GM12878 (cell line): ENCODE results near the gene GAREM1. TPM values are rescaled to one million over a fixed set of nuclear protein-coding genes. Genes with fewer than 3 reads are reported as not detected.

Experiments used
- ATAC-seq: fragments of 200-7000 bp; cut with Tn5 transposase; 3 replicates; pipeline ENCODE4 v1.9.1; 2020; ENCODE audit warnings: mild to moderate bottlenecking, moderate library complexity
- BruUV-seq: library from RNA; stranded (reverse); fragments of 400-500 nt; replicated peaks from 2 replicates; lab custom pipeline; 2021; lab: Mats Ljungman, UMichigan
- CTCF ChIA-PET: fragments of 300-600 bp; sonication (Branson Sonifier 250); formaldehyde crosslinking; extraction: SDS; loops from one replicate; lab custom pipeline; 2021; ENCODE audit warnings: inconsistent platforms; lab: Yijun Ruan, JAX
- POLR2A ChIA-PET: fragments of 350-600 bp; formaldehyde crosslinking; extraction: SDS; loops from one replicate; lab custom pipeline; 2021; ENCODE audit warnings: inconsistent platforms; lab: Charles Lee
- RAD21 ChIA-PET: fragments of 300-600 bp; sonication (Branson Sonifier 250); formaldehyde crosslinking; loops from one replicate; lab custom pipeline; 2023; ENCODE audit warnings: antibody characterized with exemption; ENCODE audit not compliant: unreplicated experiment; lab: Charles Lee
- SMC1A ChIA-PET: fragments of 300-600 bp; sonication (Branson Sonifier 250); formaldehyde crosslinking; loops from one replicate; lab custom pipeline; 2023; ENCODE audit not compliant: unreplicated experiment, uncharacterized antibody; lab: Charles Lee
- DNase-seq: peaks from one replicate; pipeline ENCODE4 v3.0.0-alpha.2; 2011; ENCODE audit warnings: low read depth, low spot score
- FAIRE-seq: peaks from 3 replicates; lab custom pipeline; 2011; peaks lifted over from hg19 to GRCh38; lab: Jason Lieb, UNC
- H2AFZ ChIP-seq: 2 replicates; pipeline ENCODE4 v1.6.0; 2011; ENCODE audit warnings: low read depth, low read length, control low read depth; ENCODE audit not compliant: control insufficient read depth
- H3K27ac ChIP-seq: 2 replicates; pipeline ENCODE4 v1.5.1; 2011; ENCODE audit warnings: control low read depth; ENCODE audit not compliant: control insufficient read depth, insufficient read depth
- H3K27me3 ChIP-seq, 2 experiments: replicated peaks in 1 of 2; 2 replicates each; pipeline versions ENCODE4 v1.6.0 to v1.6.1; 2011; ENCODE audit warnings: low read length in 1 of 2; ENCODE audit not compliant: control insufficient read depth in 2 of 2, insufficient read depth in 2 of 2
- H3K36me3 ChIP-seq, 2 experiments: 2 replicates each; pipeline ENCODE4 v1.5.1; 2011; ENCODE audit warnings: low read length in 1 of 2; ENCODE audit not compliant: control insufficient read depth in 2 of 2, insufficient read depth in 2 of 2
- H3K4me1 ChIP-seq: 2 replicates; pipeline ENCODE4 v1.6.1; 2011; ENCODE audit warnings: mild to moderate bottlenecking, low read length, moderate library complexity, mixed read lengths; ENCODE audit not compliant: control insufficient read depth, insufficient read depth
- H3K4me2 ChIP-seq: 2 replicates; pipeline ENCODE4 v1.6.0; 2011; ENCODE audit warnings: control low read depth; ENCODE audit not compliant: control insufficient read depth, insufficient read depth
- H3K4me3 ChIP-seq: fragments of 200-600 bp; sonication (generic); 2 replicates; pipeline ENCODE4 v1.5.1; 2016
- H3K79me2 ChIP-seq: 2 replicates; pipeline ENCODE4 v1.6.0; 2011; ENCODE audit warnings: low read length; ENCODE audit not compliant: control insufficient read depth, insufficient read depth
- H3K9ac ChIP-seq: 2 replicates; pipeline ENCODE4 v1.8.0; 2011; ENCODE audit warnings: low read length, control low read depth, mixed read lengths; ENCODE audit not compliant: control insufficient read depth, insufficient read depth
- H3K9me3 ChIP-seq: replicated peaks from 3 replicates; pipeline ENCODE4 v1.5.1; 2011; ENCODE audit warnings: mild to moderate bottlenecking, low read length; ENCODE audit not compliant: control insufficient read depth, insufficient read depth
- H4K20me1 ChIP-seq: 2 replicates; pipeline ENCODE4 v1.6.0; 2011; ENCODE audit not compliant: control insufficient read depth, insufficient read depth
- CBX3 ChIP-seq: fragments of 200-600 bp; sonication (generic); IDR thresholded peaks from 2 replicates; pipeline ENCODE4 v1.6.1; 2016; ENCODE audit warnings: low read depth, borderline replicate concordance
- CHD2 ChIP-seq: IDR thresholded peaks from 2 replicates; pipeline ENCODE4 v1.6.1; 2011; ENCODE audit warnings: low read depth, low read length, improper control_type of control experiment, borderline replicate concordance
- CHD4 ChIP-seq: fragments of 200-600 bp; sonication (generic); IDR thresholded peaks from 2 replicates; pipeline ENCODE4 v1.6.1; 2016; ENCODE audit warnings: mild to moderate bottlenecking
- DPF2 ChIP-seq: fragments of 450-650 bp; IDR thresholded peaks from 2 replicates; pipeline ENCODE4 v1.6.1; 2017; ENCODE audit warnings: mild to moderate bottlenecking
- ETV6 ChIP-seq, 2 experiments: fragments of 450-650 bp in 1 of 2; IDR thresholded peaks in 1 of 2; conservative IDR thresholded peaks in 1 of 2; 2 replicates each; pipeline ENCODE4 v1.6.1; 2014; ENCODE audit warnings: antibody characterized with exemption in 1 of 2, borderline replicate concordance in 1 of 2, low read depth in 1 of 2, mild to moderate bottlenecking in 1 of 2, moderate library complexity in 1 of 2
- EZH2 ChIP-seq: IDR thresholded peaks from 2 replicates; pipeline ENCODE4 v1.6.1; 2012; ENCODE audit warnings: low read depth, mild to moderate bottlenecking, control low read depth, inconsistent platforms, low read length, borderline replicate concordance; ENCODE audit not compliant: control insufficient read depth
- FOS ChIP-seq: IDR thresholded peaks from 3 replicates; pipeline ENCODE4 v1.6.1; 2011; ENCODE audit warnings: borderline replicate concordance; ENCODE audit not compliant: insufficient read length; ENCODE audit errors: extremely low read depth
- GATAD2B ChIP-seq: fragments of 450-650 bp; conservative IDR thresholded peaks from 2 replicates; pipeline ENCODE4 v1.6.1; 2017; ENCODE audit warnings: low read depth, mild to moderate bottlenecking, moderate library complexity
- JUNB ChIP-seq: IDR thresholded peaks from 2 replicates; pipeline ENCODE4 v1.6.1; 2016; ENCODE audit warnings: antibody characterized with exemption, mild to moderate bottlenecking
- MTA3 ChIP-seq: IDR thresholded peaks from 2 replicates; pipeline ENCODE4 v1.6.1; 2012; ENCODE audit warnings: low read length, inconsistent platforms, borderline replicate concordance
- MXI1 ChIP-seq: fragments of 150-350 bp; IDR thresholded peaks from 2 replicates; pipeline ENCODE4 v1.6.1; 2011; ENCODE audit warnings: low read depth, mild to moderate bottlenecking, inconsistent platforms, low read length, improper control_type of control experiment
- NFYB ChIP-seq: IDR thresholded peaks from 2 replicates; pipeline ENCODE4 v1.6.1; 2011; ENCODE audit warnings: low read depth, mild to moderate bottlenecking, low read length, improper control_type of control experiment, moderate library complexity; ENCODE audit not compliant: insufficient read depth
- RAD21 ChIP-seq: IDR thresholded peaks from 2 replicates; pipeline ENCODE4 v1.6.1; 2011; ENCODE audit warnings: mild to moderate bottlenecking, low read depth, low read length, moderate library complexity; ENCODE audit not compliant: insufficient read depth
- SMAD5 ChIP-seq: IDR thresholded peaks from 2 replicates; pipeline ENCODE4 v1.6.1; 2016; ENCODE audit warnings: antibody characterized with exemption, low read depth
- TBL1XR1 ChIP-seq: IDR thresholded peaks from 2 replicates; pipeline ENCODE4 v1.6.1; 2012; ENCODE audit warnings: low read depth, low read length, improper control_type of control experiment
- ZNF622 ChIP-seq: fragments of 450-650 bp; IDR thresholded peaks from 2 replicates; pipeline ENCODE4 v1.6.1; 2017; ENCODE audit warnings: mild to moderate bottlenecking, inconsistent platforms
- WGBS: methylation state at CpG from one replicate; pipeline ENCODE4 v1.1.6; 2016; ENCODE audit warnings: low lambda C conversion rate; ENCODE audit not compliant: insufficient replicate concordance, insufficient coverage; ENCODE audit errors: missing lambda C conversion rate; 5-methylcytosine and 5-hydroxymethylcytosine counted together
- in situ Hi-C: fragments of 300-500 bp; cut with MboI; formaldehyde crosslinking; loops from 9 replicates; pipeline ENCODE4 v1.14.3; 2018; ENCODE audit warnings: mixed read lengths
- intact Hi-C: fragments of 100-400 bp; cut with micrococcal nuclease; formaldehyde crosslinking; loops from one replicate; pipeline ENCODE4 v1.14.2; 2022; ENCODE audit not compliant: unreplicated experiment
- polyA plus RNA-seq, 11 experiments: library from polyadenylated mRNA; depleted of rRNA in 4 of 11; unstranded in 6 of 11; stranded (reverse) in 5 of 11; fragments of >200 nt; fragmentation: Nextera tagmentation in 4 of 11; fragmentation: Illumina TruSeq in 1 of 11; extraction: Ambion mirVana in 4 of 11; extraction: Trizol in 1 of 11; gene quantifications; 1 replicate in 1 of 11; 2 replicates in 10 of 11; pipeline versions ENCODE4 v1.2.1 to v1.2.3, GENCODE V29; 2011 to 2016; ENCODE audit warnings: inconsistent platforms in 2 of 11, missing spikeins in 2 of 11, low read depth in 1 of 11
- total RNA-seq, 4 experiments: library from RNA; depleted of rRNA in 3 of 4; stranded (reverse); fragments of >200 nt in 3 of 4; fragmentation: Illumina TruSeq in 1 of 4; extraction: Trizol in 1 of 4; gene quantifications; 2 replicates each; pipeline versions ENCODE4 v1.2.1 to v1.2.3, GENCODE V29; 2013 to 2021
- TF ChIP-seq, protein P1 (sequence below): fragments of 450-650 bp; IDR thresholded peaks from 2 replicates; pipeline ENCODE4 v1.6.1; 2017; ENCODE audit warnings: mild to moderate bottlenecking, moderate library complexity
- TF ChIP-seq, protein P2 (sequence below): fragments of 450-650 bp; IDR thresholded peaks from 2 replicates; pipeline ENCODE4 v1.6.1; 2016; ENCODE audit warnings: mild to moderate bottlenecking

Gene GAREM1
- total and polyA plus RNA-seq, 10 of the 15 experiments (the other 5 are each of a cell fraction or from before 2014, with no cell fraction given) = 0.05 to 0.29 (median 0.05) TPM; not detected in 7

DNA sequence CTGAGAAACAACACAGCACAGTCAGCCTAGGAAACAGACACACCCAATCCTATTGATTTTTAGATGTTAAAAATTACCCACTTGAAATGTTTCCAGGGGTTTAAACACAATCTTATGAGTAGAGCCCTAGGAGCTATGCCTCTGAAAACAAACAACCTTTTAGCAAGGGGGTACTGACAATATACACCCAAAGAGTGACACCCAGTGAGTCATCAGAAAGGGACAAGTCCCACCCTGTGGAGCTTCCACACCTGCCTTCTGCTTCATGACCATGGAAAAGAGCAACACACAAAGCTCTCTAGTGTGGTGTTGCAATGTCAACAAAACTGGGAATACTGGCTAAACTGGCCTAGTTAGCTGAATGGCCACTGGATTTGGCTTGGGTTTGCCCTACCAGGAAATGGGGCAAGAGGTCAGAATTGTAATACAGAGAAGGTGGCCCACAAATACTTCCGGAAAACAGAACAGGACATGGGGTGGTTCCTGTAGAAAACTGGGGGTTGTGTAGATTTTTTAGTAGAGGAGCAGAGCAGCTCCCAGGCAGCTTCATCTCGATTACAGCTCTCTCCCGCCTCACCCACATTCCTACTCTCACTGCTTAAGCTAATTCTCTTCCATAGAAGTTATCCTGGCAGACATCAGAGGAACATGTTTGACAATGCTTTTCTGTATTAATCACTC lies 98.2 kb downstream of the GAREM1 start (continued):
- TF ChIP-seq ZNF622 = no peak
- no peak for TF ChIP-seq CHD4
- TF ChIP-seq SMAD5 = no peak
- TF ChIP-seq RAD21 = no peak
- no peak for TF ChIP-seq CBX3
- TF ChIP-seq, protein P1, sequence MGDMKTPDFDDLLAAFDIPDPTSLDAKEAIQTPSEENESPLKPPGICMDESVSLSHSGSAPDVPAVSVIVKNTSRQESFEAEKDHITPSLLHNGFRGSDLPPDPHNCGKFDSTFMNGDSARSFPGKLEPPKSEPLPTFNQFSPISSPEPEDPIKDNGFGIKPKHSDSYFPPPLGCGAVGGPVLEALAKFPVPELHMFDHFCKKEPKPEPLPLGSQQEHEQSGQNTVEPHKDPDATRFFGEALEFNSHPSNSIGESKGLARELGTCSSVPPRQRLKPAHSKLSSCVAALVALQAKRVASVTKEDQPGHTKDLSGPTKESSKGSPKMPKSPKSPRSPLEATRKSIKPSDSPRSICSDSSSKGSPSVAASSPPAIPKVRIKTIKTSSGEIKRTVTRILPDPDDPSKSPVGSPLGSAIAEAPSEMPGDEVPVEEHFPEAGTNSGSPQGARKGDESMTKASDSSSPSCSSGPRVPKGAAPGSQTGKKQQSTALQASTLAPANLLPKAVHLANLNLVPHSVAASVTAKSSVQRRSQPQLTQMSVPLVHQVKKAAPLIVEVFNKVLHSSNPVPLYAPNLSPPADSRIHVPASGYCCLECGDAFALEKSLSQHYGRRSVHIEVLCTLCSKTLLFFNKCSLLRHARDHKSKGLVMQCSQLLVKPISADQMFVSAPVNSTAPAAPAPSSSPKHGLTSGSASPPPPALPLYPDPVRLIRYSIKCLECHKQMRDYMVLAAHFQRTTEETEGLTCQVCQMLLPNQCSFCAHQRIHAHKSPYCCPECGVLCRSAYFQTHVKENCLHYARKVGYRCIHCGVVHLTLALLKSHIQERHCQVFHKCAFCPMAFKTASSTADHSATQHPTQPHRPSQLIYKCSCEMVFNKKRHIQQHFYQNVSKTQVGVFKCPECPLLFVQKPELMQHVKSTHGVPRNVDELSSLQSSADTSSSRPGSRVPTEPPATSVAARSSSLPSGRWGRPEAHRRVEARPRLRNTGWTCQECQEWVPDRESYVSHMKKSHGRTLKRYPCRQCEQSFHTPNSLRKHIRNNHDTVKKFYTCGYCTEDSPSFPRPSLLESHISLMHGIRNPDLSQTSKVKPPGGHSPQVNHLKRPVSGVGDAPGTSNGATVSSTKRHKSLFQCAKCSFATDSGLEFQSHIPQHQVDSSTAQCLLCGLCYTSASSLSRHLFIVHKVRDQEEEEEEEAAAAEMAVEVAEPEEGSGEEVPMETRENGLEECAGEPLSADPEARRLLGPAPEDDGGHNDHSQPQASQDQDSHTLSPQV = no peak

DNA sequence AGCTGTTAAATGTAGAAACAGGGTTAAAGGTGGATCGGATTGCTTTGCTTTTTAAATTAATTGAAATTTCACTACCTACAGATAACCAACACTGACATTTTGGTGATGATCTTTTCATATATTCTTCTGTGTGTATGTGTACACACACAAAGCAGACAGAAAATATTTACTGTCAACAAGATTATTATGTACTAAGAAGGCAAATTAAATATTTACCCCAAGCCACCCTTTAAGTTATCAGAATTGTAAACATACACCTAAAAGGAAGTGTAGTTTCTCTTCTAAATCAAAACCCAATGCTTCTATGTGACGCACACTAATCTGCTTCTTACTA lies 98.7 kb downstream of the GAREM1 start:
- ChIA-PET RAD21 (no interaction called here), SMC1A (no interaction called here), POLR2A (no interaction called here), CTCF (no interaction called here)
- Histone ChIP-seq H3K79me2 (no peaks in the 10 kb centered on the region), H3K4me3 (no peak overlapping the region), H4K20me1 (no peaks in the 10 kb centered on the region), H3K27me3 (no peaks in the 10 kb centered on the region; a peak in 1 of 4 replicates), H3K4me1 (no peaks in the 10 kb centered on the region), H3K36me3 (no peaks in the 10 kb centered on the region), H3K9ac (no peak overlapping the region), H3K9me3 (no peaks in the 10 kb centered on the region), H2AFZ (no peak overlapping the region), H3K4me2 (no peak overlapping the region), H3K27ac (no peak overlapping the region)
- TF ChIP-seq ETV6 (conservative IDR thresholded peaks at IDR 0.05 in 1 of 2, IDR thresholded peaks at IDR 0.05 in 1 of 2; ENCODE audit: borderline replicate concordance in 1 of 2, low read depth in 1 of 2) (no peak), CHD2 (no peak), GATAD2B (no peak), EZH2 (no peak), MTA3 (no peak), FOS (no peak), MXI1 (no peak), JUNB (no peak), TBL1XR1 (no peak), NFYB (no peak), DPF2 (no peak)
- TF ChIP-seq, protein P2, sequence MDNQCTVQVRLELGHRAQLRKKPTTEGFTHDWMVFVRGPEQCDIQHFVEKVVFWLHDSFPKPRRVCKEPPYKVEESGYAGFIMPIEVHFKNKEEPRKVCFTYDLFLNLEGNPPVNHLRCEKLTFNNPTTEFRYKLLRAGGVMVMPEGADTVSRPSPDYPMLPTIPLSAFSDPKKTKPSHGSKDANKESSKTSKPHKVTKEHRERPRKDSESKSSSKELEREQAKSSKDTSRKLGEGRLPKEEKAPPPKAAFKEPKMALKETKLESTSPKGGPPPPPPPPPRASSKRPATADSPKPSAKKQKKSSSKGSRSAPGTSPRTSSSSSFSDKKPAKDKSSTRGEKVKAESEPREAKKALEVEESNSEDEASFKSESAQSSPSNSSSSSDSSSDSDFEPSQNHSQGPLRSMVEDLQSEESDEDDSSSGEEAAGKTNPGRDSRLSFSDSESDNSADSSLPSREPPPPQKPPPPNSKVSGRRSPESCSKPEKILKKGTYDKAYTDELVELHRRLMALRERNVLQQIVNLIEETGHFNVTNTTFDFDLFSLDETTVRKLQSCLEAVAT = no peak
- WGBS = 47% methylated on average over 2 of the region's 2 CpGs
- DNase-seq (no peak), ATAC-seq (no peak), FAIRE-seq (no peak)
- intact Hi-C loops (no loop called here), in situ Hi-C loops (no loop called here)
- BruUV-seq = no TSS peak
